GM19468 (cell line): ENCODE measurements around the gene GLG1.

Source experiments
- ATAC-seq: cut with Tn5 transposase; IDR thresholded peaks from one replicate; pipeline ENCODE4 v1.9.1; 2021; ENCODE audit warnings: mild to moderate bottlenecking, moderate library complexity, moderate number of reproducible peaks; ENCODE audit not compliant: unreplicated experiment; ENCODE audit errors: extremely low read depth

Gene GLG1

DNA sequence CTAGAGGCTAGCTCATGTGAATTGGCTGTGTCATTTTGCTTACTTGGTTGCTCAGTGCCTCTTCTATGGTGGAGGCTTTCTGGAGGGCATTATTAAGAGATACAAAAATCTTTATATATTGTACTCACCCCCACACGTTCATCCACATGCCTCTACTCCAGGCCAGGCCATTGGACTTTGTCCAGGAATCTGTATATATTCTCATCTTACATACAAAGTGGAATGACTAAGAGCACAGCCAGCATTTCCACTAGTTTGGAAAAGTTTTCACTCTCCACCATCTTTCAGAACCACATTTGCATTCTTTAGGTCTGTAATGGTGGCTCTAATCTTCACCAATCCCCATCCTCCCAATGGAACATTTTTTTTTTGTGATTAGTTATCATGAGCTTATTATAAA, 4.8 kb upstream of the GLG1 start:
- ATAC-seq, result no peak

DNA sequence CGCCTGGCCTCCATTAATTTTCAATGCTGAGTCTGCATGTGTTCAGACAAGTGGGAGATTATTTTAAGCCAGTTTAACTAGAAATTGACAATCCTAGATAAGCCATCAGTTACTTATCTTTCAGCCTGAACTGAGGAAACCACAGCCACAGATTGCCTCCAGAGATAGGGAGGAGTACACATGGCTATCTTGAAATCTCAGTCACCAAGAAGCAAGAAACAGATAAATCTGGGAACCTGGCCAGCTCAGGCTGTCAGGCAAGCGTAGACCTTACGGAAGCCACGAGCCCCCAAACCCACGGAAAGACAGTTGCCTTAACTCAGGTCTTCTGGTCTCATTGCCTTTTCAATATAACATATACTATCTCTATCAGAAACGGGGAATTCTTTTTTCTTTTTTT, 2.0 kb upstream of the GLG1 start:
- no peak for ATAC-seq

DNA sequence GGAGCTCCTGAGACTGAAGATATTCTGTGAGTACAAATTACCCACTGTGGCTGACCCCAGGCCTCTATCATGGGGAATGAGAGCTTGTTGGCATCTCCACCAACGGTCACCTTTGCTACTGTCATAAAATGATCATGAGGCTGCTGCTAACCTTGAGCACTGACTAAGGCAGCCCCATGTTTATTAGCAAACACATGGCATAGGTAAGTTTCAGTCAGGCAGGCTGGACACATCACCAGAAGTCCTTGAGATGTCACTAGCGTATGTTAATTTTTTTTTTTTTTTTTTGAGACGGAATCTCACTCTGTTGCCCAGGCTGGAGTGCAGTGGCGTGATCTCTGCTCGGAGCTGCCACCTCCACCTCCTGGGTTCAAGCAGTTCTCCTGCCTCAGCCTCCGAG, 1.5 kb upstream of the GLG1 start:
- ATAC-seq, result no peak

DNA sequence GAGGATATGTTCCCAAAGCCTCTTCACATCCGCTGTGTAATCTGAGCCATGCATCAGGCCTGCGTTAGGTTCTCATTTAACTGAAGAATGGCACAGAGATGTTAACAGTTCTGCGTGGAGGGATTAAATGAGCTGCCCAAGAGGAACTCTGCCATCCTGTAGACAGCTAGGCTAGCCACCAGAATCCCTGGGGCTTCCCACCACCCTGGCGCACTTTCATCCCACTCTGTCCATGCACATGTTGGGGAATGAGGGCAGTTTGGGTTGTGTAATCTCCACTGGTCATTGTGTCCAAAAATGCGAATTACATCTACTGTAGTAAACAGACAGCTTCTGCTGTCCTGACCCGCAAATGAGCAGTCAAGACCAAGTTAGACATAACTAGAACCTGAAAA, 1.0 kb upstream of the GLG1 start:
- no peak for ATAC-seq

DNA sequence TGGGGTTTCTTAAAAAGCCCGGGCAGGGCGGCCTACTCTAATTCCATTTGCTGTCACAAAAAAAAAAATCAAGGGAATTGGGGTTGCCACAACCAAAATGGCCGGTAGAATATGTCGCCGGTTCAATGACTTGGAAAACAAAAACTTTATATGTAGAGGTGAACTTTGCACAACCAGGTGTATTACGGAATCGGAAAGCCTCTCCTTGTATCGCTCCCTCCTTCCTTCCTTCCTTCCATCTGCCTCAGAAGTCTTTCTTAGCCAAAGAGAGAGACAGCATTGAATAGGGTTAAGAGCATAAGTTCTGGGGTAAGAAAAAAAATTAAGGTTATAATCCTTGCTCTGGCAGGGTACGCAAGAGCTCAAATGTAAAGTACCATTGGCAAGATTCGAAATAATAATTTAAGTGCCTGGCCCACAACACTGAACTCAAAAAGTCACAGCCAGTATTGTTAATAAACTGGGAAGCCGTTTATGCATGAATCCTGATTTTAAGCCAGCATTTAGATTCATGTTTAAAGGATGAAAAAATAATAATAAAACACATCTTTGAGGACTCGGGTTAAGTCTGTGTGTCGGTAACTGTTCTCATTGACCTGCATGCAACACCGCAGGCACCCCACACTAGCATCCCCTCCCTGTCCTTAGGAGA, 522 bp upstream of the GLG1 start:
- ATAC-seq, result no peak

DNA sequence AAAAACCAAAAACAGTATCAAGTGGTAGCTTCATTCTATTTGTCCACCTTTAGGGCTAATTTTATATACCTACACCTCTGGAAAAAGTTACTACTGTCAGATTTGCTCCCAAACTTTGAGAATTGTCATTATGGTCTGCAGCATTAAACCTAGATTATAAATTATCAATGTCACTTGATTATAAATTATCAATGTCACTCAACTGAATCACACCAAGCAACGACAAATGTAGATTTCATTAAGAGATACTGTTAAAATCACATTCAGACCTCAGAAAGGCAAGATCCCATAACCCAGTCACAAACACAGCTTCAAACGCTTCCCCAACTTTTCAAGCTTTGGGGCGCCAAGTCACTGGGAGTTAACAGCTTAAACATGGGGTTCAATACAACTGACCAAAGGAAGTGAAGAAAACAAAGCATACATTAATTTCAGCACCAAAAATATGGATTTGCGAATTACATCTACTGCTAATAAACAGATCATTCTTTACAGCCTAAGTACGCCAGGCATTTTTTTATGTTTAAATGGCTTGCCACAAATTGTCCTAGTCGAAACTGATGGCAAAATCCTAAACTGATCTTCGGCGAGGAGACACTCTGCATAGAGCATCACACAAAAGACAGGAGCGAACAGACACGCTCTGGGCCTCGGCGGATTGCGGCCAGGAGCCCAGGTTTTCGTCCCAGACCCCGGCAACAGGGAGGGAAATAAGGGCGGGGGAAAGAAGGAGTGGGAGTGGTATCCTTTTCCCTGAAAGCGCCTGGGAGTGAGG, 981 bp downstream of the GLG1 start:
- ATAC-seq, result no peak

DNA sequence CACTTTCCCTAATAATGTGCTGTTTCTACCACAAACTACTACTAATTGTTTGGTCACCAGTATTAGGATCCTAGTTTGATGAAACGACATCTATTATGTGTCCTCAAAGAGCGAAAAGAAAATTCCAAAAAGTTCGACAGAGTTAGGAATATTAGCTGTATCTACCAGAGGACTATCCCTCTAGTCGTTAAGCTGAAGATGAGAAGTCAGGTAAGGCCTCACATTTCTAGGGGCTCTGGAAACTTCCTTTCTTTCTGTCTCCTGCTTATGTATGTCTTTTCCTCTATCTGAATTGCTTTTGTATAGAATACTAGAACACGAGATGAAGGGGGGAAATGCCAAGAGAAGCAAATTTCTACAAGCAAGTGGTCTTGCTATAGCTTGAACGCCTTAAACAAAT, 1.6 kb downstream of the GLG1 start:
- no peak for ATAC-seq

DNA sequence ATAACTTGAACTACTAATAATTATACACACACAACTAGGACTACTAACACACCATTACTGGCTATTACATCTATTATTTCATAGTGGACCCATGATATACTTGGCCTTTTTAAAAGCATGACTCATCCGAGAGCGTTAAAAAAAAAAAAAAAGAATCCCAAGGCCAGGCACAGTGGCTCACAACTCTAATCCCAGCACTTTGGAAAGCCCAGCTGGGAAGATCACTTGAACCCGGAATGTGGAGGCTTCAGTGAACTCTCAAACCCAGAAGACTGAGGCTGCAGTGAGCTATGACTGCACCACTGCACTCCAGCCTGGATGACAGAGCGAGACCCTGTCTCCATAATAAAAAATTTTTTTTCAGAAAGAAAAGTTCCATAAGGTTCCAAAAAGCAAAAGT, 3.1 kb downstream of the GLG1 start:
- ATAC-seq, result no peak

DNA sequence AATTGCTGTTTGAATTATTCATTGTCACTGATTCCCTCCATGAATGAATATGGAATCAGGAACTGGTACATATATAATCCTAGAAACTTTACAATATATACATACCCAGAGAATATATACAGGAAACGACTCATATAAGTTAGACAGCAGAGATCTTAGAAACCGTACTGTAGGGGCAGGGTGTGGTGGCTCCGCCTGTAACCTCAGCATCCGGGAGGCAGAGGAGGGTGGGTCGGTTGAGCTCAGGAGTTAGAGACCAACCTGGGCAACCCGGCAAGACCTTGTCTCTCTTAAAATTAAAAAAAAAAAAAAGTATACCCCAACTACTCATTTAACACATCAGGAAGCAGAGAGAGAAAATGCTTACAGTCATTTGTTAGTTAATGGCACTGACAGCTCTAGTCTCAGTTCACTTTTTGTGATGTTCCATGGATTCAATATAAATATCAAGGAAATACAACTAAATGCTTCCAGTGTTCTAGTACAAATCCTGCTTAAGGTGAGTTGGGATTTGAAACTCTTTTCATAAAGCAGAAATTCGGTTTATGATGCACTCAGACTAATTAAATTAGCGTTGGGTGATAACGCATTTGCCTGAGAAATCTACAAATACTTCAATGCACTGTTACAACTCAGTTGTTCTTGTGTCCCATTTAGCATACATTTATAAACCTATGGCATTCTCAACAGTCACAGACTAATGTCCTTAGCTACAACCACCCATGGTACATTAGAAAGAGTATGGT, 5.6 kb downstream of the GLG1 start:
- ATAC-seq, result no peak

DNA sequence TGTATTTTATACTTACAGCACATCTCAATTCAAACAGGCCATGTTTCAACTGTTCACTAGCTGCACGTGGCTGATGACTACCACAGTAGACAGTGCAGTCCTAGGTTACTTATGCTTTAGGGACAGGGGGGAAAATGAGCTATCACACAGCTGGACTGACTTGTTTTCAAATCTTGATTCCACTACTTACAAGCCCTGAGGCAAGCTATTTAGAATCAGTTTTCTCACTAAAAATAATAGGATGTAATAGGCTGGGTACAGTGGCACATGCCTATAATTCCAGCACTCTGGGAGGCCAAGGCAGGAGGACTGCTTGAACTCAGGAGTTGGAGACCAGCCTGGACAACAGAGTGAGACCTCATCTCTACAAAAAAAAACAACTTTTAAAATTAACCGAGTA, 10.3 kb downstream of the GLG1 start:
- ATAC-seq, result no peak

DNA sequence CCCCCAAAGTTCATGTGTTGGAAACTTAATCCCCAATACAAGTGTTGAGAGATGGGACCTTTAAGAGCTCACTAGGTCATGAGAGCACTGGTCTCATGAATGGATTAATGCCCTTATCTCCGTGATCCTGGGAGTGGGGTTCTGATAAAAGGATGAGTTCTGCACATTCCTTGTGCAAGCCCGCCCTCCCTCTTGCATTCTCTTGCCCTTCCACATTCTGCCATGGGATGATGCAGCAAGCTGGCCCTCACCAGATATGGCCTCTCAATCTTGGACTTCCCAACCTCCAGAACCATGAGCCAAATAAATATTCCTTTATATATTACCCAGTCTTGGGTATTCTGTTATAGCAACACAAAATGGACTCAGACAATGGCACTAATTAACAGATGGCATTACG, 14.1 kb downstream of the GLG1 start:
- ATAC-seq, result no peak

DNA sequence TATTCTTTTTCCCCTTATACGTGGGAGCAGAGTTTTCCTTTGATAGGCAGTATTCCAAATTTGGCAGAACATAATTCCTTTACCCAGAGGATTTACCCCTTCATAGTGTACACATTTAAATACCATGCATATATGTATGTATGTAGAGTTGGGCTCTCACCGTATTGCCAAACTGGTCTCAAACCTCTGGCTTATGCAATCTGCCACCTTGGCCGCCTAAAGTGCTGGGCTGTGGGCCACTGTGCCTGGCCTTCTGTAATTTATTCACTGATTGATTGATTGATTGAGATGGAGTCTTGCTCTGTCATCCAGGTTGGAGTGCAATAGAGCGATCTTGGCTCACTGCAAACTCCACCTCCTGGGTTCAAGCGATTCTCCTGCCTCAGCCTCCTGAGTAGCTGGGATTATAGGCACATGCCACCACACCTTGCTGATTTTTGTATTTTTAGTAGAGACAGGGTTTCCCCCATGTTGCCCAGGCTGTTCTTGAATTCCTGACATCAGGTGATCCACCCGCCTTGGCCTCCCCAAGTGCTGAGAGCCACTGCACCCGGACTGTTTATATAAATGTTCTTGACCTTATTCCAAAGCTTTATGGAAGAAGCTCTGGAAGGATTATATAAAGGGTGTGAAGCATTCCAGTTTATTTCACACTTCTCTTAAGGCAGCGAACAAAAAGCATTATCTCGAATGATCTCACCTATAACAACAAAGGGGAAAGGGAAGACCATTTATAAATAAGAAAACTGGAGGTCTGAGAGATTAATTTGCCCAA, 14.9 kb downstream of the GLG1 start:
- no peak for ATAC-seq

DNA sequence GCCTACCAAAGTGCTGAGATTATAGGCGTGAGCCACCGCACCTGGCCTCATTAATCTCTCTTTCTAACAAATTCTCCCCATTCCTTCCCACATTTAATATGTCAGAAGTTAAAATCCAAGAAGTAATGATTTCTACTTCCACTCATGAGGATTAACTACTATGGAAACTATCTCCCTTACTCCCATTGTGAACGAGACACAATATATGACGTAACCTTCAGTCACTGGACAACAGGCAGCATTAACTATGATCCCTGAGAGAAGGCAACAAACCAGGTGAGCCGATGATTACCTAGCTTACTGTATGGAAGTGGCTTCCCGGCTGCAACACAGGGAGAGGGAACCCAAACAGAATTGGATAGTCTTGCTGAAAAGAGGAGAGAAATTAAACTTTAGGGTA, 20.0 kb downstream of the GLG1 start:
- no peak for ATAC-seq

DNA sequence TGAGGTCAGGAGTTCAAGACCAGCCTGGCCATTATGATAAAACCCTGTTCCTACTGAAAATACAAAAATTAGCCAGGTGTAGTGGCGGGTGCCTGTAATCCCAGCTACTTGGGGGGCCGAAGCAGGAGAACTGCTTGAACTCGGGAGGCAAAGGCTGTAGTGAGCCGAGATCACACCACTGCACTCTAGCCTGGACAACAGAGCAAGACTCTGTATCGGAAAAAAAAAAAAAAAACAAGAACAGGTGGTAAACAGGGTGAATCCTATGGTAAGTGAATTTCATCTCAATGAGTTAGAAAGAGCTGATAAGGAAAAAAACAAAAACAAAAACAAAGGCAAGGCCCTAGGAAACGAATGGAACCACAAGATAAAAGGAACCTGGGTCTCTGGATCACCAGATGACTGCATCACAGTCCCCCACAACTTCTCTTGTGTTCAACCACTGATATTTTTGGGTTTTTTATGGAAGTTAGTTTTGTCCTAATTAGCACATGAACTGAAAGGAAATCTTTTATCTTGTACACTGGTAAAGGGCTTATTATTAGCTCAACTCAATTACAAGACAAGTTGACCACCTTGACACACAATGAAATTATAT, 21.0 kb downstream of the GLG1 start:
- ATAC-seq, result no peak

DNA sequence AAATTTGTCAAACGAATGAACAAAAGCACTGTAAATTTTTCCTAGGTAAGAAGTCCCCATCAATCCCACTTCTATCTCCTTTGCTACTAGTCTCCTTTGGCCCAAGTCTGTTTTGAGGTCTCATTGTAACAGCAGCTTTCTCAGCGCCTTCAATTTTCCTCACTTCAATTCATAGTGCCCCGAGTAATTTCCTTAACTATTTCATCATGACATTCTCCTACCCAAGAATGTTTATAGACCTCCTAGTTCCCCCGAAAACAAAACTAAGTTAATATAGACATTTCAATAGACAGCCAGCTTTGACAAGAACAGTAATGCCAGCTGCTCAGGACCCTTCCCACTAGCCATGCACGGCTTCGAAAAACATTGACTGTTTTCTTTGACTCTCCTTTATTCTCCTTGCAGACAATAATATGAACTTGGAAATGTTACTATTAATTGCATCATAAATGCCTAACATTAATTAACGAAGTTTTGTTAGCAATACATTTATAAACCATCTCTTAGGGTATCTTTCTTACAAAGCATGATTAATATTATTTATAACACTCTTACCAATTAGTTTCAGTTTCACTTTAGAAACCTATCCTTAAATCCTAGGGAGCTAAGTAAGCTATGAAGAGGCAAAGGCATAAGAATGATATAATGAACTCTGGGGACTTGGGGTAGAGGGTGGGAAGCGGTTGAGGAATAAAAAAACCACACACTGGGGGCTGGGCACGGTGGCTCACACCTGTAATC, 22.8 kb downstream of the GLG1 start:
- no peak for ATAC-seq

DNA sequence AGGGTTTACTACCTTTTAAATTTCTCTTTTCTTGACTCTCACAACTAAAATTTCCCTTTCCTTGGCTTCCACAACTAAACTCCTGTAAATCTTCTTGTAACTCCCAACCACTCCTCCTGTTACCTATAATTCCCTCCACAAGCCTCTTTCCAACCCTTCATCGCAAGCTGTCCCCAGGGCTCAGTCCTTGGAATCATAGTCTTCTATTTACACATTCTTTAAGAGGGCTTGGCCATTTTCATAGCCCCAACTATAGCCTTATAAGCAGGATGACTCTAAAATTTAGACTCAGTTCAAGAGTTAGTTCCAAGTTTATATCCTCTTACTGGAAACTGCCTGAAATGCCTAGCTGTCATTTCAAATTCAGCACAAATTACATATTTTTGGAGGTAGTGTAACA, 23.9 kb downstream of the GLG1 start:
- no peak for ATAC-seq

DNA sequence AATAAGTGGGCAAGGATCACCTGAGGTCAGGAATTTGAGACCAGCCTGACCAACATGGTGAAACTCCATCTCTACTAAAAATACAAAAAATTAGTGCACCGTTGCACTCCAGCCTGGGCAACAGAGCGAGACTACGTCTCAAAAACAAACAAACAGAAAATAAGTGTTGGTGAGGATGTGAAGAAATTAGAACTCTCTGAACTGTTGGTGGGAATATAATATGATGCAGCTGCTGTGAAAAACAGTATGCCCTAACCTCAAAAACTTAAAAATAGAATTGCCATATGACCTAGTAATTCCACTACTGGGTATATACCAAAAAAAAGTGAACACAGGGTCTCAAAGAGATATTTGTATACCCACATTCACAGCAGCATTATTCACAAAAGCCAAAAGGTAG, 26.1 kb downstream of the GLG1 start:
- no peak for ATAC-seq

DNA sequence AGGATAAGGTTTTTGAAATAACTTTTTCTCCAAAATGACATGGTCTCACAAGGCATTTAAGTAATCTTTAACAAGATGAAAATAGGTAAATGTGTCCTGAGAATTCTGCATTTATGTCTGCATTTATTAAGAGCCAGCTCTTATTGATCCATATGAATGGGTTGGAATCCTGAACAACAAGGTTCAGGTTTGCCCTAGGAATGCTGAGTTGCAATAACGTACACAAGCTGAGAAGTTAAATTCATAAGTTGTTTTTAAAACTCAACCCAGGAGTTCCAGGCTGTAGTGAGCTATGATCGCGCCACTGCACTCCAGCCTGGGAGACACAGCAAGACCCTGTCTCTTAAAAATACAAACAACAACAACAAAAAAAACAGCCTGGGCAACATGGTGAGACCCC, 28.1 kb downstream of the GLG1 start:
- no peak for ATAC-seq

DNA sequence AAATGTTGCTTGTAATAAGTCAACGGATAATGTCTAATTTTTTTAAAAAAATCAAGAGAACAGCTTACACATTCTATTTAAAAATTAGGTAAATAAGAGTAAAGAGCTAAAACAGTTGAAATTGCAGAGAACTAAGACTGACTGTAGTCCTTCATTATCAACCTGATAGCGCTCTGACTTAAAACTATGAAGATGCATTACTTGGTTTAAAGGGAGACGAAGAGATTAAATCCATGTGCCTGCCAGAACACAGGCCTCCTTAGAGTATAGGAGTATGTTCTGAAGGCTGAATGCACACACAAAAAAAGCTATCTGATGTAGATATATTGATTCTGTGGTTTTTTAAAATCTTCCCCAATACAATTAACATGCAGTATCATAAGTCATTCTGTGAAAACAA, 28.5 kb downstream of the GLG1 start:
- ATAC-seq, result no peak

DNA sequence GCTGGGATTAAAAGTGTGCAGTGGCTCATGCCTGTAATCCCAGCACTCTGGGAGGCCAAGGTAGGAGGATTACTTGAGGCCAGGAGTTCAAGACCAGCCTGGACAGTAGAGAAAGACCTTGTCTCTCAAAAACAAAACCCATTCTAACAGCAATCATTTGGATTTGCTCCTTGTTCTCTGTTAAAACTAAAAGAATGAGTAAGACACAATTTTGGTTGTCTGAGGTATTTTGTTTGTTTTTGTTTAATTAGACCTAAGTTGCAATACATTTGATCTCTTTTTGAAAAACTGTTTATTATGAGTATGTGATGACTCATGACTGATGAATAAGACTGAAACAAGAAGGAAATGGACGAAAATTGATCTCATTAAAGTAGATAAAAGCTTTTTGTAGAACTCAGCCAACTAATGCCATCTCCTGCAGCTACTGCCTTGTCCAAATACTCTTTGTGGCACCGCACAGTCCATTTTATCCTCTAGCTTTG, 29.0 kb downstream of the GLG1 start:
- no peak for ATAC-seq
